Measurements from ENCODE around the gene PNPLA6.
"Not testable (repeated sequence)": the region's sequence is repeated elsewhere in the genome, so short reads cannot be mapped to it uniquely, and the experiment has no call there.

The PNPLA6 gene

DNA sequence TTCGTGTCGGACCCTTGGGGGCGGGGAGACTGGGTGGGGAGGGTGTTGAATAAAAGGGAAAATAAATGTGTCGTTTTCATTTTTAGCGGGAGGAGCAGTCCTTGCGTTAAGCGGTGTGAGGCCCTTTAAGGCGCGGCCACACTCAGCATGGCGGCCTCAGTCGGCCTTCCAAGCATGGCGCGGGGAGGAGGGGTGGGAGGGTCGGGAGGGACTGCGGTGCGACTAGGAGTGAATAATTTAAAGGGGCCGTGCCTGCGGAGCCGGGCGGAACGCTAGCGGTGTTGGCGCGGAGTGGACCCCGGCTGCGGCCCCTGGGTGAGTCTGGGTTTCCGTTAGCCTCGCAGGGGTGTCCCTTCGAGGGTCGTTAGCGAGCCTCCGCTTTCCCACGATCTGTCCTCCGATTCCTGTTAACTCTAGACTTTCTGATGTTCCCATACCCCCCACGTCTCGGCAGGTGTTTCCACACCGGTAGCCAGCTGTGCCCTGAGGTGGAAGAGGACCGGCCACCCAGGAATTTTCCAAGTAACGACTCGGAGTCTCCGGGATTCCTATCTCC lies 1.5 kb upstream of the PNPLA6 start:
- peak; percentile 80 for DNase-seq

DNA sequence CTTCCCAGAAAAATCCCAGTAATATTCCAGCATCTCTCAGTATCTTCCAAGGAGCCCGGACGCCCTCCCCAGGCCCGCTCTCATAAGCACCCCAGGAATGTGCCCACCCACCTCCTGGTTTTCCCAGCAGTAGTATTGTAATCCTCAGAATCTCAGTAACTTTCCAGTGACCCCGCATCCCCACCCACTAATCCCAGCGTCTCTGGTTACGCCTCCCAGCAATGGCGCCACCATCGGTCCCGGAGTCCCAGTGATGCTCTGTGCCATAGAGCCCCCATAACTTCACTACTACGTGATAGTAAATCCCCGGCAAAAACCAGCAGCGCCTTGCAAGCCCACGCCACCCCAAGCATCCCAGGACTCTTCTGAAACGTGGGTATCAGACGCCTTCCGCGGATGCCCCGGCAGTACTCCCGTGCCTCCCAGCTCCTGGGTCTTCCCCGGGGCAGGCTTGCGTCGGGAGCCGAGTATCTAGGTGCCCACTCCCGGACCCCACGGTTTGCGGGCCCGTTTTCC lies 928 bp upstream of the PNPLA6 start:
- peak; percentile 32 for DNase-seq

DNA sequence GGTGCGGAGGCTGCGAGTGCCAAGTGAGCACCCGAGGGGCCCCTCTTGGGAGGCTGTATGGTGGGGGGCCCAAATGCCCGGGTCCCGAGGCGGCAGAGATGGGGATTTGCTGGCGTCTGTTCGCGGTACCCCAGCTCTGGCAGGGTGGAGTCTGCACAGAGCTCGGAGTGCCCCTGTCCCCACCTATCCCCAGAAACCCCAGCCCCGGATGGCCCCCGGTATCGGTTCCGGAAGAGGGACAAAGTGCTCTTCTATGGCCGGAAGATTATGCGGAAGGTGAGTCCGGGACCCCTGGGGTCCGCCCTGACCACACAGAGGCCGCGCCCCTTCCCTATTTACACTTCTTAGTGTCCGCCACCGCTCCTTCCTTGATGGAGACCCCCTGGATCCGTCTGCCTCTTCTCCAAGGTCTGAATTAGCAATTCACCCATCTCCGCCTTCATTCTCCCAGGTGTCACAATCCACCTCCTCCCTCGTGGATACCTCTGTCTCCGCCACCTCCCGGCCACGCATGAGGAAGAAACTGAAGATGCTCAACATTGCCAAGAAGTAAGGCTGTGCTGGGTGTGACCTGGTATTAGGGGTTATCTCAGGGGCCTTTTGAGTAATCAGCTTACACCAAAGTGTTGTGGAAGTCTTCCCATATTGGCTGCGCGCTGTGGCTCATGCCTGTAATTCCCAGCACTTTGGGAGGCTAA lies 630 bp downstream of the PNPLA6 start:
- no peak for DNase-seq

DNA sequence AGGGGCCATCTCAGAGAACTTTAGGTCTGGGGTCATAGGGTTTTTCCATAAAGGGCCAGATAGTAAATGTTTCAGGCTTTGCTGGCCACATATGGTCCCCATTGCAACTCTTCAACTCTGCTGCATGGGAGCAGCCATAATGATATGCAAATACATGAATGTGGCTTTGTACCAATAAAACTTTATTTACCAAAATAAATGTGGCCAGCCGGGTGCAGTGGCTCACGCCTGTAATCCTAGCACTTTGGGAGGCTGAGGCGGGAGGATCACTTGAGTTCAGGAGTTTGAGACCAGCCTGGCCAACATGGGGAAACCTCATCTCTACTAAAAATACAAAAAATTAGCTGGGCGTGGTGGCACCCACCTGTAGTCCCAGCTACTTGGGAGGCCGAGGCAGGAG lies 3.5 kb downstream of the PNPLA6 start:
- DNase-seq, result not testable (repeated sequence)

DNA sequence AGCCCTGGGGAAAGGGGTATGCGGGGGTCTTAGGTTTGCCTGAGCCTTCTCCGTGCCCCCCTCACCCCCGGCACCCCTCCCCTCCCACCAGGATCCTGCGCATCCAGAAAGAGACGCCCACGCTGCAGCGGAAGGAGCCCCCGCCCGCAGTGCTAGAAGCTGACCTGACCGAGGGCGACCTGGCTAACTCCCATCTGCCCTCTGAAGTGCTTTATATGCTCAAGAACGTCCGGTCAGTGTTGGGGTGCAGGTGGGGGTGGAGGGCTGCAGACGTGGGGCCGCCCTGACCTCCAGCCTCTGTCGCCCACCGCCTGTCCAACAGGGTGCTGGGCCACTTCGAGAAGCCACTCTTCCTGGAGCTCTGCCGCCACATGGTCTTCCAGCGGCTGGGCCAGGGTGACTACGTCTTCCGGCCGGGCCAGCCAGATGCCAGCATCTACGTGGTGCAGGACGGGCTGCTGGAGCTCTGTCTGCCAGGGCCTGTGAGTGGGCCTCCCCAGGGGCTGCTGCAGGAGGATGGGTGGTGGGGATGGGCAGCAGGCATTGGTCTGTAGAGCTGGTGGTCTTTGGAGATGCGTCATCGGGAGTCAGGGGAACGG lies 4.4 kb downstream of the PNPLA6 start:
- DNase-seq, result no peak

DNA sequence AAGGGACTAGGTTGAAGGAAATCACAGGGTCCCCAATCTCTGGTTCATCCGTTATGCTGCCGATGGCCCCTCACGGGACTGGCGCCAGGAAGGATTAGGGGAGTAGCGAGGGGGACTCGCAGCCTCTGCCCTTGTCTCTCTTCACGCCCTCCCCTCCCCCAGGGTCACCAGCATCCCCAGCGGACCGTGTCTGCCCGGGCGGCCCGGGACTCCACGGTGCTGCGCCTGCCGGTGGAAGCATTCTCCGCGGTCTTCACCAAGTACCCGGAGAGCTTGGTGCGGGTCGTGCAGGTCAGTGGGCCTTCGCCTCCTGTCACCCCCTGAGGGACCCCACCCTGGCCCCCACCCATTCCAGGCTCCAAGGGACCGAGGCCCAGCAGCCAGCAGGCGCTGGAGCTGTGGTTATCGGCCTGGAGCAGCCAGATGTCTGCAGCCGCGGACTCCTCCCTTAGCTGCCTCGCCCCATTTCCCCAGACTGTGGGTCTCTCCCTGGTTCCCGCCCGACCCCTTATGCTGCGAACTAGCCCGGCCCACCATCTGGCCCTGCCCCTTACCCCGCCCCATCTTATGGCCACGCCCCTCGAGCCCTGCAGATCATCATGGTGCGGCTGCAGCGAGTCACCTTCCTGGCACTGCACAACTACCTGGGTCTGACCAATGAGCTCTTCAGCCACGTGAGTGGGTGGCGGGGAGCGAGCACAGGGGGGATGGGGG lies 5.4 kb downstream of the PNPLA6 start:
- DNase-seq, result no peak

DNA sequence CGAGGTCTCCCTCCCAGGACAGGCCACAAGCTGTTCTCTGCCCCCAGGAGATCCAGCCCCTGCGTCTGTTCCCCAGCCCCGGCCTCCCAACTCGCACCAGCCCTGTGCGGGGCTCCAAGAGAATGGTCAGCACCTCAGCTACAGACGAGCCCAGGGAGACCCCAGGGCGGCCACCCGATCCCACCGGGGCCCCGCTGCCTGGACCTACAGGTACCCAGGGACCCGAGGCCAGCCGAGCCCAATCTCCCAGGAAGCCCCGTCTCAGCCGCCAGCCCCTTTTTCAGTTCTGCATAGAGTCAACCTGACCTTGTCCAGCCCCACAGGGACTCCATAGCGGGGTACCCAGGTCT lies 5.9 kb downstream of the PNPLA6 start:
- no peak for DNase-seq

DNA sequence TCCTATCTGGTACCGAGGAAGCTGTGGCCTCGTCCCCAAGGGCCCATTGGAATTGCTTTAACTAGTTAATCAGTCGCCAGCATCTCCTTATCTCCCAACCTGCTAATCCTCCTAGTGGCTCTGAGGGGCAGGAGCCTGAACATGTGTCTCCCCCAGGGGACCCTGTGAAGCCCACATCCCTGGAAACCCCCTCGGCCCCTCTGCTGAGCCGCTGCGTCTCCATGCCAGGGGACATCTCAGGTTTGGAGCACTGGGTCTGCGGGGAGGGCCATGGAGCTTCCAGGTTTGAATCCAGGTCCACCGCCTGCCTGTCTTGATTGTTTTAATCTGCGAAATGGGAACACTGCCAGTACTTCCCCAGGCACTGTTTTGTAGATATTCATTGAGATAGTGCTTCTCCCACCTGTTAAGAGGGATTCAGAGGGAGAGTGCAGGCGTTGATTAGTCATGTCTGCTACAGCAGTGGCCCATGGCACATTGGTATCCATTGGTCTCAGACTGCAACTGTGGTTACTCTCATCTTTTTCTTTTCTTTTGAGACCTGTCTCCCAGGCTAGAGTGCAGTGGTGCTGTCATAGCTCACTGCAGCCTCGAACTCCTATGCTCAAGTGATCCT lies 6.4 kb downstream of the PNPLA6 start:
- DNase-seq, result no peak

DNA sequence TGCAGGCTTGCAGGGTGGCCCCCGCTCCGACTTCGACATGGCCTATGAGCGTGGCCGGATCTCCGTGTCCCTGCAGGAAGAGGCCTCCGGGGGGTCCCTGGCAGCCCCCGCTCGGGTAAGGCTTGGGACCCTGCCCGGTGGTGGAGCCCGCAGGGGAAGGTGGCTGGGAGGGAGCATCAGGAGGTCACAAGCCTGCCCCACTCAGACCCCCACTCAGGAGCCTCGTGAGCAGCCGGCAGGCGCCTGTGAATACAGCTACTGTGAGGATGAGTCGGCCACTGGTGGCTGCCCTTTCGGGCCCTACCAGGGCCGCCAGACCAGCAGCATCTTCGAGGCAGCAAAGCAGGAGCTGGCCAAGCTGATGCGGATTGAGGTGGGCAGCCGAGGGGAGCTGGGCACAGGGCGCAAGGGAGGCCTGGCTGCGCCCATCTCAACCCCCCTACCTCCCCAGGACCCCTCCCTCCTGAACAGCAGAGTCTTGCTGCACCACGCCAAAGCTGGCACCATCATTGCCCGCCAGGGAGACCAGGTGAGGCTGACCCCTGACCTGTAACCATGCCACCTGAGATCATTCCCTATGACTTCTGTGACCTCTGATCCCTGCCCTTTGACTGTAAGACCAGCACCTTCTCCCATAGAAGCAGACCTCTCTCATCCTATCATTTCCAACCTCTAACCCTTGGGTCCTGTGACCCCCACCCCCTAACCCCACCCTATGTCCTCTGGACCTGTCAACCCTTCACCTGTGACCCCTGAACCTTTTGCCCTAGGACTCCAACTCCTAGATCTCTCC lies 7.2 kb downstream of the PNPLA6 start:
- no peak for DNase-seq

DNA sequence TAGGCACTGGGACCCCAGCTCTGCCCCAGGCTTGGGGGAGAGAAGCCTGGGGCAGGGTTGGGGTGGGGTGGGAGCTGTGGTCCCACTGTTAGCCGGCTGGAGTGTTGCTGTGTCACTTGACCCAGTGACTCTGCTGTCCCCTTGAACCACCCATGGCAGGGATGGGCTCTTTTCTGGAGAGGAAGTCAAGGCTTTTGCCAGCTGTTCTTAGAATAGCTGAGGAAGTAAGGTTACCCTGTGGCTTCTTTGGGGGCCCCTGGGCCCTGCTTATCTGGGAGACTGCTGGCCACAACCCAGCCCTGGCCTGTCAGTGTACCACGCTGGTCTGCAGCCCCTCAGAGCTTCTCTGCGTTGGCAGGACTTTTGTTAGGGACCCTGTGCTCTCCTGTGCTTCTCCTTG lies 9.1 kb downstream of the PNPLA6 start:
- no peak for DNase-seq

DNA sequence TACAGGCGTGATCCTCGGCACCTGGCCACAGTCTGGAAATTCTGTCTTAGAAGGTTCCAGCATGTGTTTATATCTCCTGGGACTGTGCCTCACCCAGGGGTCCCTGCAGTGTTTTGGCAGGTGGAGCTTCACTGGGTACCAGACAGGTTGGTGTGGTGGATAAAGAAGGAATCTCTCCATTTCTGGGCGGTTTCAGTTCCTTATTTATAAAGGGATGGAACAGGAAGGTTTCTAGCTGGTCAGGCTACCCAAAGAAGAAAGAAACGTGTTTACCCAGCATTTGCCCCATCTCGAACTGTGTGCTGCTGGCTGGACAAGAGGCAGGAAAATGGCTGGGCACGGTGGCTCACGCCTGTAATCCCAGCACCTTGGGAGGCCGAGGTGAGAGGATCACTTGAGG lies 9.8 kb downstream of the PNPLA6 start:
- no peak for DNase-seq

DNA sequence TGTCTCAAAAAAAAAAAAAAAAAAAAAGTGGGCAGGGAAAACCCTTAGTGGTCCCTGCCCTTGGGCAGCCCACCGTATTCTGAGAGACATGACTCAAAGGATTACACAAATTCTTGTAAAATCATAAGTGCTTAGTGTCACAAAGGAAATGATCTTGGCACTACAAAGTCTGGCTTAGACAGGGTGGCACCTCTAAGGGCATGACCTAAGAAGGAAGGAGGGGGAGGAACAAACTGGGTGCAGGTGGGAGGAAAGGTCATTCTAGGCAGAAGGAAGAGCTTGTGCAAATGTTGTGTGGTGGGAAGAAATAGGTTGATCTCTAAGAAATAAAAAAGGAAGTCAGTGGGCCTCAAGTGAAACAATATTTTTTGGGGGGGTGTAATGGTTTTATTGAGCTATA lies 10.4 kb downstream of the PNPLA6 start:
- DNase-seq, result no peak

DNA sequence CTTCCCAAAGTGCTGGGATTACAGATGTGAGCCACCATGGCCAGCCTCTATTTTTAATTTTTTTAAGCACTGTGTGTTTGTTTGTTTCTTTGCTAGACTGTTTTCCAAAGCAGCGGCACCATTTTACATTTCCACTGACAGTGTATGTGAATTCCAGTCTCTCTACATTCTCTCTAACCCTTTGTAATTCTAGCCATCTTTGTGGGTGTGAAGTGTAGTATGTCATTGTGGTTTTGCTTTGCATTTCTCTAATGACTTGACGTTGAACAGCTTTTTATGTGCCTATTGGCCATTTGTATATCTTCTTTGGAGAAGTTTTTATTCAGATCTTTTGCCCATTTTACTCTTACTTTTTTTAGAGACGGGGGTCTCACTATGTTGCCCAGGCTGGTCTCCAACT lies 11.6 kb downstream of the PNPLA6 start:
- no peak for DNase-seq

DNA sequence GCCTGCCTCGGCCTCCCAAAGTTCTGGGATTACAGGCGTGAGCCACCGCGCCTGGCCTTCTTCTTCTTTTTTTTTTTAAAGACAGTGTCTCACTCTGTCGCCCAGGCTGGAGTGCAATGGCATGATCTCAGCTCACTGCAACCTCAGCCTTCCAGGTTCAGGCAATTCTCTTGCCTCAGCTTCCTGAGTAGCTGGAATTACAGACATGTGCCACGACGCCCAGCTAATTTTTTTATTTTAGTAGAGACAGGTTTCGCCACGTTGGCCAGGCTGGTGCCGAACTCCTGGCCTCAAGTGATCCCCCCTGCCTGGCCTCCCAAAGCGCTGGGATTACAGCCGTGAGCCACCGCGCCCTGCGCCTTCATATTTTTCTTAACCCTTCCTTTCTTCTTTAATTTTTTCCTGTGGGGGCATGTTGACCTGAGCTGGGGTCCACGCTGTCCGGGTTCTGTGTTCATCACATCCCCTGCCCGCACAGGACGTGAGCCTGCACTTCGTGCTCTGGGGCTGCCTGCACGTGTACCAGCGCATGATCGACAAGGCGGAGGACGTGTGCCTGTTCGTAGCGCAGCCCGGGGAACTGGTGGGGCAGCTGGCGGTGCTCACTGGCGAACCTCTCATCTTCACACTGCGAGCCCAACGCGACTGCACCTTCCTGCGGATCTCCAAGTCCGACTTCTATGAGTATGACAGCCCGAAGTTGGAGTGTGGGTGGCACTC lies 14.1 kb downstream of the PNPLA6 start:
- DNase-seq, result no peak

DNA sequence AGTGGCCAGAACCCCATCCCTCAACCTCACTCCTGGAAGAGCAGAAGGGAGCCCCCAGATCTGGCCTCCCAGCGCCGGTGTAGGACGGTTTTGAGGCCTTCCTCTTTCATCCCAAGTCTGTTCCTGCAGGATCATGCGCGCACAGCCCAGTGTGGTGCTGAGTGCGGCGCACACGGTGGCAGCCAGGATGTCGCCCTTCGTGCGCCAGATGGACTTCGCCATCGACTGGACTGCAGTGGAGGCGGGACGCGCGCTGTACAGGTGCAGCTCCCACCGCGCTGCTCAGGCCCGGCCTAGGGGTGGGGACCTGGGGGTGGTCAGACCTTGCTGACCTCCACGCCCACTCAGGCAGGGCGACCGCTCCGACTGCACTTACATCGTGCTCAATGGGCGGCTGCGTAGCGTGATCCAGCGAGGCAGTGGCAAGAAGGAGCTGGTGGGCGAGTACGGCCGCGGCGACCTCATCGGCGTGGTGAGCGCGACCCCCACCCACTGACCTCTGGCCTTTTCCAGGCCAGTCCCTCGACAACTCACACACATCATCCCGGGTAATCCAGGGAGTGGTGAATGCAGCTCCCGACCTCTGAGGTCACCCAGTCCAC lies 14.8 kb downstream of the PNPLA6 start:
- no peak for DNase-seq

DNA sequence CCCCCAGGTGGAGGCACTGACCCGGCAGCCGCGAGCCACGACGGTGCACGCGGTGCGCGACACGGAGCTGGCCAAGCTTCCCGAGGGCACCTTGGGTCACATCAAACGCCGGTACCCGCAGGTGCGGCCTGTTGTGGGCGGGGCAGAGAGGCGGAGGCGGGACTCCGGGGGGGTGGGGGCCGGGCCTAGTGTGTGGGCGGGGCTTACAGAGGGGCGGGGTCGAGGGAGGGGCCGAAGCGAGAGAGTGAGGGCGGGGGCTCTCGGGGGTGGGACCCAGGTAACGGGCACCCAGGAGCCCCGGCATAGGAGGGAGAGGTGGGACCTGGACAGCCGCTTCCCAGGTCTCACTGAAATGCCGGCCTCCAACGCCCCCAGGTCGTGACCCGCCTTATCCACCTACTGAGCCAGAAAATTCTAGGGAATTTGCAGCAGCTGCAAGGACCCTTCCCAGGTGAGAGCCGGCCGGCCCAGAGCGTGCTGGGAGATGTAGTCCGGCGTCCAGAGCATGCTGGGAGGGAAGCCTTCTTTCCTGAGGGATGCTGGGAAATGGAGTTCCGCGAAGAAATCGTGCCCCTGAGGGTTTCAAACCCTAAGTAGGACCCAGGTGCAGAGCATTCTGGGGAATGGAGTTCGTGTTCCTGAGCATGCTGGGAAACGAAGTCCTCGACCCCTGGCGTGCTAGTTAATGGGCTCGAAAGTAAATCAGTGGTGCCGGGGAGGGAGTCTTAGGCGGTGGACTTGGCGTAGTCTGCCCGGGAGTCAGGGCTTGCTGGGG lies 15.7 kb downstream of the PNPLA6 start:
- DNase-seq, result no peak

DNA sequence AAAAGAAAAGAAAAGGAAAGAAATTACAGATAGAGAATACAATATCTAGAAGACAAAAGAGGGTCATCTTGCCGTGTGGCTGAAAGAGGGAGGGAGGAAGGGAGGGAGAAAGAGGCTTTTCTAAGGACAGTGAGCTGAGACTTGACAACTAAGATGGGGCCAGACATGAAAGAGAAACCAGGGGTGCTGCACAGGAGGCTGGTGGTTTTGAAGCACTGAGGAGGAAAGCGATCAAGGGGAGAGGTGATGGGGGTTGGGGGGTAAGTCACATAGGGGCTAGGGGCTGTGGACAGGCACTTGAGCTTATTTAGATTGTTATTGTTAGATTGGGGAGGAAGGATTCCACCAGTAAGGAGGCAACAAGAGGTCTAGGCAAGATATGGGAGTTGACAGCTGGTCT lies 17.3 kb downstream of the PNPLA6 start:
- DNase-seq, result no peak

DNA sequence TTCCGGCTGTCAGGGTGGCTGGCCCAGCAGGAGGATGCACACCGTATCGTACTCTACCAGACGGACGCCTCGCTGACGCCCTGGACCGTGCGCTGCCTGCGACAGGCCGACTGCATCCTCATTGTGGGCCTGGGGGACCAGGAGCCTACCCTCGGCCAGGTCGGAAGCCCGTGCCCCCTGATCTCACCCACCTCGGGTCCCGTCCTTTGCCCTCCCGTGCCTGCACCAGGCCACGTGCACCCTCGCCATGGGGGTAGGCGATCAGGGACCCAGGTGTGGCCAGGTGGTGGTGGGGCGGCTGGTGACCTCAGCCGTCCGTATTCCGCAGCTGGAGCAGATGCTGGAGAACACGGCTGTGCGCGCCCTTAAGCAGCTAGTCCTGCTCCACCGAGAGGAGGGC lies 19.0 kb downstream of the PNPLA6 start:
- DNase-seq, result no peak

DNA sequence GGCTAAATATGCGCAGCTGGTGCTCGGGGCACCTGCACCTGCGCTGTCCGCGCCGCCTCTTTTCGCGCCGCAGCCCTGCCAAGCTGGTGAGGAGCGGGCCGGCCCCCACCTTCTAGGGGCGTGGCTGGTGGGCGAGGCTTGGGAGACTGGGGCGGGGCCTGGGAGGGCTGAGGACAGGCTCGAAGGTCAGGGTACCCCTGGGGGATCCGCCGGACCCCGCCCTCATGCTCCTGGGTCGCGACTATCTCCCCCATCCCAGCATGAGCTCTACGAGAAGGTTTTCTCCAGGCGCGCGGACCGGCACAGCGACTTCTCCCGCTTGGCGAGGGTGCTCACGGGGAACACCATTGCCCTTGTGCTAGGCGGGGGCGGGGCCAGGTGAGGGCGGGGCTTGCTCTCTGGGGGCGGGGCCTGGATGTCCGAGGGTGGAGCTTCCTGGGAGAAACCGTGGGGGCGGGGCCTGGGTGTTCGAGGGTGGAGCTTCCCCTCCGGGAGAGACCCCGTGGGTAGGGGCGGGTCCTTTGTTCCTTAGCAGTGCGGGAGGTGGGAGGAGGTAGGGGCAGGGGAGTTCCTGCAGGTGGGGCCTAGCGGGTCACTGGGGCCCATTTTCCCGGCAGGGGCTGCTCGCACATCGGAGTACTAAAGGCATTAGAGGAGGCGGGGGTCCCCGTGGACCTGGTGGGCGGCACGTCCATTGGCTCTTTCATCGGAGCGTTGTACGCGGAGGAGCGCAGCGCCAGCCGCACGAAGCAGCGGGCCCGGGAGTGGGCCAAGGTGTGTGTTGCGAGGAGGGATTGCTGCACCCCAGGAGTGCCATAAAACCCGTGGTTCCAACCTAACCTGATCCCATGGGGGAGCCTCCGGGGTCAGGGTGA lies 19.7 kb downstream of the PNPLA6 start:
- no peak for DNase-seq

All from NCI-H1105 treated with DMSO at 0.1 percent for 48 hours (cell line).